GM12865 (cell line): ENCODE results near the gene SNX9.

ENCODE experiments used
- DNase-seq: peaks from one replicate; pipeline ENCODE4 v3.0.0; 2010; ENCODE audit warnings: low read depth
- H3K4me3 ChIP-seq: 2 replicates; pipeline ENCODE4 v1.5.1; 2011; ENCODE audit warnings: mild to moderate bottlenecking, low read depth, low read length, control low read depth
- TF ChIP-seq, protein P1 (sequence below): IDR thresholded peaks from 2 replicates; pipeline ENCODE4 v1.5.1; 2011; ENCODE audit warnings: low read length, control low read depth, low read depth, inconsistent platforms; ENCODE audit not compliant: insufficient read depth; ENCODE audit errors: missing control alignments

Gene SNX9

DNA sequence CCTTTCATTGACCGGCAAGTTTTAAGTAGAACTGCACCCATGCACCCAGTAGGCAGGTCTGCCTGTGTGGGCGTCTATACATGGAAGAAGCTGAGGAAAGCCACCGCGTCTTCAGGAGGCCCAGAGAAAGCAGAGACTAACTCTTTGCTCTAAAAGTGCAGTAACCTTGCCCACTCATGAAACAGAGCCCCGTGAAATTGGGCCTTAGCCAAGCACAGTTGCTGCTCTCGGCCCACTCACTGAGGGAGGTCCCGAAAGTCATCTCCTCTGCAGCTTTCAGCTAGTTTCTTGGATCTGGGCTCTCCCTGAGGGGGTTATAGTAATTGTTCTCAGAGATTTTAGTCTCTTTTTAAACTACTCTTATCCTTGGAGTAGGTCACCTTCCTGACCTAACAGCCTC is 84.6 kb downstream of the SNX9 start:
- no peak for DNase-seq
- H3K4me3 ChIP-seq = no peak overlapping the region
- TF ChIP-seq, protein P1, sequence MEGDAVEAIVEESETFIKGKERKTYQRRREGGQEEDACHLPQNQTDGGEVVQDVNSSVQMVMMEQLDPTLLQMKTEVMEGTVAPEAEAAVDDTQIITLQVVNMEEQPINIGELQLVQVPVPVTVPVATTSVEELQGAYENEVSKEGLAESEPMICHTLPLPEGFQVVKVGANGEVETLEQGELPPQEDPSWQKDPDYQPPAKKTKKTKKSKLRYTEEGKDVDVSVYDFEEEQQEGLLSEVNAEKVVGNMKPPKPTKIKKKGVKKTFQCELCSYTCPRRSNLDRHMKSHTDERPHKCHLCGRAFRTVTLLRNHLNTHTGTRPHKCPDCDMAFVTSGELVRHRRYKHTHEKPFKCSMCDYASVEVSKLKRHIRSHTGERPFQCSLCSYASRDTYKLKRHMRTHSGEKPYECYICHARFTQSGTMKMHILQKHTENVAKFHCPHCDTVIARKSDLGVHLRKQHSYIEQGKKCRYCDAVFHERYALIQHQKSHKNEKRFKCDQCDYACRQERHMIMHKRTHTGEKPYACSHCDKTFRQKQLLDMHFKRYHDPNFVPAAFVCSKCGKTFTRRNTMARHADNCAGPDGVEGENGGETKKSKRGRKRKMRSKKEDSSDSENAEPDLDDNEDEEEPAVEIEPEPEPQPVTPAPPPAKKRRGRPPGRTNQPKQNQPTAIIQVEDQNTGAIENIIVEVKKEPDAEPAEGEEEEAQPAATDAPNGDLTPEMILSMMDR = no peak

DNA sequence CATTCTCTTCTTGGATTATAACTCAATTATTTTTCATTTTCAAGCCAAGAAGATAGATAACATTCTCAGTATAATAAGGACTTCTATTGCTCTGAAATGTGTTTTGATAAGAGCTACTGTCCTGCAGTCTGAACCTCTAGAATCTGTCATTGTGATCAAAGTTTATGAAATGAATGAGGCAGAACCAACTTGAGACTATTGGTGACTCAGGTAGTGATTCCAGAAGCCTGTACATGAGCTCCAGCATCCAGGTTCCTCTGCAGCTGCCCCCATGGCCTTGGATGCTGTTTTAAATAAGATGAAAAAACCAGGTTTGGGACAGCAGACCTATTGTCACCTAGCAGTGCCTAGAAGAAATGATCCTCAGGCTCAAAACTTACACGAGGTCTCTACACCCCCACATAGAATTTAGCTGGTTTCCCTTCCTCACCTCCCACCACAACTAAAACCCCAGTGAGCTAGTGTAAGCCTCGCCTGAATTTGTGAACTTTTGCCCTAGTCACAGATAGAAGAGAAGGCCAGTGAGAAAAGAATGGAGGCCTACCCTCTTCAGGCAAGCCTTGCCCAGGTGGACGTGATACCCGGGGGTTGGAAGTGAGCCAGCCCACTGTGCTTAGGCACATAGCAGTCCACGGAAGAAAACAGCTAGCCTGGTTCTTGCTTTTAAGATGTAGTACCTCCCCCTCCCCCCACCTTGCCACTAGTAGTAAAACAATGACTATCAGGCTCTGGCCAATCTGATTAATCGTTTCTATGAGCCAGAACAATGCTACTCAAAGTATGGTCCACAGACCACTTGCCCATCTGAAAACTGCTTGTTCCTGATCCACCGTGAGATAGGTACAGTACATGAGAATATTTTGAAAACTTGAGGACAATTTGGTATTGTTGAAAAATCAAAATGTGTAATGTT is 85.6 kb downstream of the SNX9 start:
- TF ChIP-seq, protein P1 = no peak
- no peak overlapping the region for H3K4me3 ChIP-seq
- DNase-seq = peak; percentile 23

DNA sequence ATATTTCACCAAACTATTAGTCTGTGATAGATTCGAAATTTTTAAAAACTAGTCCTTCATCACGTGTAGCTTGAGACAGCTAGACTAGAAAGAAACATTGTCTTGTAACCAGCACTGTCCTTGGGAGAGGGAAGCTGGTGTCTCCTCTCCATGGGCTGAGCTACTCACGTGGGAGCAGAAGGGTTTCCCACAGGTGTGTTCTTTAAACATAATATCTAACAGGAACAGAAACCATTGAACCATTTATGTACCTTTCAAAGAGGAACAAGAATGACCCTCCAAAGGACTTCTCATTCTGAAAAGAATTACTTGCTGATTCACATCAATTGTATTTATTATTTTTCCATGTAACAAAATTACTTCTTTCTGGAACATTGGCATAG is 86.2 kb downstream of the SNX9 start:
- no peak overlapping the region for H3K4me3 ChIP-seq
- TF ChIP-seq, protein P1 = no peak
- peak; percentile 7 for DNase-seq

DNA sequence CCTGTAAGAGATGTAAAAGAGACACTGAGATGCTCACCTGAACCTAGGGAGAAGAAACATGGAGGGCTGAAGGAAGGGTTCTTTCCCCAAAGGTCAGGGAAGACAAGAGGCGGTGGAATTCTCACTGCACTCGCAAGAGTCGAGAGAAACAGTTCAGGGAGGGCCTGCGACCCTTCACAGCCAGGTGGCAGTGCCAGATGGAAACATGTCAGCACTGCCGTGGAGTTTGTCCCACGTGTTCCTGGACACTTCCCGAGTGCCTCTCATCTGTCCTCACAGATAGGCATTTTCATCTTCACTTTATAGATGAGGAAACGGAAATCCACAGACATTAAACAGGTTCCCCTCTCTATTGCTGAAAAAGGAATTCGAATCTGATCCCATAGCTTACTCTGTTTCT is 88.2 kb downstream of the SNX9 start:
- H3K4me3 ChIP-seq = no peak overlapping the region
- TF ChIP-seq, protein P1 = no peak
- DNase-seq = no peak

DNA sequence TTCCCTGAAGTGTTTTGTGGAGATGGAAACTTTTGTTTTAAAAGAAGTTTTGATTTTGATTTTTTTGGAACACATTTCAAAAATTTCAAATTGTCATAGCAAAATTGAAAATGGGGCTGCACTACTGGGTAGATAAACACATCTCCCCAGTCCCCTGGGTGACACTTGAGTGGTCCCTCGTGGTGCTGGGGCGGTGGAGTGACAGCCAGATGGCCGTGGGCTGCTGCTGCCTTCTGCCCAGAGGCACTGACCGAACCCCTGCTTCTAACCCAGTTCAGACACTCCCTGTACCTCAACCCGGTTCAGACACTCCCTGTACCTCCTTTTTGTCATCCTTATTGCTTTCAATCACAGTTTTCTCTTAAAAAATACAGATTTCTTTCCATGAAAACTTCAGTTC is 88.7 kb downstream of the SNX9 start:
- TF ChIP-seq, protein P1 = no peak
- H3K4me3 ChIP-seq = no peak overlapping the region

DNA sequence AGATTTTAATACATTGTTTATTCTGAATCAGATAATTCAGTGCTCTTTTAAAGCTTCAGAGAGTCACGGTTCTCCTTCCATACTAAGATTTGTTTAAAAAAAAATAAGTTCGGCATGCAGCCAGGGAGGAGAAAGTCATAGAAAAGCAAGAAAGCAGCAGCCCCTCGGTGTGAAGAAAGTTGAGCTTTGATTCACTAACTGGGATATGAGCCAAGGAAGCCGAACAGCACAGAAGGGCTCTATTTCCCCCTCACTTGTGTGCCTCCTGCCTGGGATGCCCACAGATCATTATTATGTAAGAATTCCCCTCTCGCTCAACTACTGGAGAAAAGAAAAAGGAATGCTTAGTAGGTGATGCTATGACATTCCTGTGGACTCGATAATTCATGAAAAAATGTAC is 89.3 kb downstream of the SNX9 start:
- TF ChIP-seq, protein P1 = no peak
- DNase-seq = no peak
- no peak overlapping the region for H3K4me3 ChIP-seq

More for the DNA sequence above, 88.7 kb downstream of the SNX9 start:
- DNase-seq = no peak
